Measurements from ENCODE around the gene PRKCI.
"Not testable (repeated sequence)": the region's sequence is repeated elsewhere in the genome, so short reads cannot be mapped to it uniquely, and the experiment has no call there.

GRCh38 chr3:170342273-170342672 lies 120.0 kb downstream of the PRKCI start:
- not testable (repeated sequence) for TF ChIP-seq CTCF (IDR thresholded peaks at IDR 0.05); POLR2AphosphoS5 (IDR thresholded peaks at IDR 0.05; ENCODE audit: low read depth, low read length); TCF7L2 (IDR thresholded peaks at IDR 0.05; ENCODE audit: low read depth, low read length); SIN3A (IDR thresholded peaks at IDR 0.05; ENCODE audit: borderline replicate concordance, insufficient read depth, low read depth, low read length)
- TF ChIP-seq, protein P1, sequence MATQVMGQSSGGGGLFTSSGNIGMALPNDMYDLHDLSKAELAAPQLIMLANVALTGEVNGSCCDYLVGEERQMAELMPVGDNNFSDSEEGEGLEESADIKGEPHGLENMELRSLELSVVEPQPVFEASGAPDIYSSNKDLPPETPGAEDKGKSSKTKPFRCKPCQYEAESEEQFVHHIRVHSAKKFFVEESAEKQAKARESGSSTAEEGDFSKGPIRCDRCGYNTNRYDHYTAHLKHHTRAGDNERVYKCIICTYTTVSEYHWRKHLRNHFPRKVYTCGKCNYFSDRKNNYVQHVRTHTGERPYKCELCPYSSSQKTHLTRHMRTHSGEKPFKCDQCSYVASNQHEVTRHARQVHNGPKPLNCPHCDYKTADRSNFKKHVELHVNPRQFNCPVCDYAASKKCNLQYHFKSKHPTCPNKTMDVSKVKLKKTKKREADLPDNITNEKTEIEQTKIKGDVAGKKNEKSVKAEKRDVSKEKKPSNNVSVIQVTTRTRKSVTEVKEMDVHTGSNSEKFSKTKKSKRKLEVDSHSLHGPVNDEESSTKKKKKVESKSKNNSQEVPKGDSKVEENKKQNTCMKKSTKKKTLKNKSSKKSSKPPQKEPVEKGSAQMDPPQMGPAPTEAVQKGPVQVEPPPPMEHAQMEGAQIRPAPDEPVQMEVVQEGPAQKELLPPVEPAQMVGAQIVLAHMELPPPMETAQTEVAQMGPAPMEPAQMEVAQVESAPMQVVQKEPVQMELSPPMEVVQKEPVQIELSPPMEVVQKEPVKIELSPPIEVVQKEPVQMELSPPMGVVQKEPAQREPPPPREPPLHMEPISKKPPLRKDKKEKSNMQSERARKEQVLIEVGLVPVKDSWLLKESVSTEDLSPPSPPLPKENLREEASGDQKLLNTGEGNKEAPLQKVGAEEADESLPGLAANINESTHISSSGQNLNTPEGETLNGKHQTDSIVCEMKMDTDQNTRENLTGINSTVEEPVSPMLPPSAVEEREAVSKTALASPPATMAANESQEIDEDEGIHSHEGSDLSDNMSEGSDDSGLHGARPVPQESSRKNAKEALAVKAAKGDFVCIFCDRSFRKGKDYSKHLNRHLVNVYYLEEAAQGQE (IDR thresholded peaks at IDR 0.05; ENCODE audit: insufficient read depth in 1 of 2, low read depth in 2 of 2, low read length in 1 of 2), result not testable (repeated sequence)
